ENCODE data around the gene ZNF281. TPM values are rescaled to one million over a fixed set of nuclear protein-coding genes. Genes with fewer than 3 reads are reported as not detected.

The ZNF281 gene
- total RNA-seq, 1 experiment from 2014 or later = 23.3 TPM

DNA sequence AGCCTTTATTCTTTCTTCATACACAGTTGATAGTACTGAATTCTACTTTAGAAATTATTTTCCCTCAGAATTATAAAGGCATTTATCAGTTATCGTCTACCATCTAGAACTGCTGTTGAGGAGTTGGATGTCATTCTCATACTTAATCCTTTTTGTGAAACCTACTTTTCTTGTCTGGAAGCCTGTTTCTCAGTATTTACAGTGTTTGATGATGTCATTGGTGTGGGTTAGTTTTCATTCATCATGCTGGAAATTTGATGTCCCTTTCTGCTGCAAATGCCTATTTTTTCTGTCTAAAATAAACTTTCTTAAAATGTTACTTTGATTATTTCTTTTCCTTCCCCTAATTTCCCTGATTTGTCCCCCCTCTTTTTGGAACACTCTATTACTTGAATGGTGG lies 22.8 kb upstream of the ZNF281 start:
- Histone ChIP-seq H3K4me2 (ENCODE audit: low read length) (no peak overlapping the region), H3K4me3 (replicated peaks in 1 of 2; ENCODE audit: low read depth in 1 of 2, low read length in 2 of 2) (no peak overlapping the region), H3K9ac (ENCODE audit: low read length) (no peak overlapping the region), H3K27me3 (ENCODE audit: insufficient read depth, low read length) (no peaks in the 10 kb centered on the region), H3K27ac (ENCODE audit: low read depth, low read length) (no peak overlapping the region), H3K9me3 (ENCODE audit: control insufficient read depth in 1 of 2, insufficient read depth in 1 of 2, low read depth in 1 of 2, low read length in 2 of 2) (no peaks in the 10 kb centered on the region), H4K20me1 (ENCODE audit: insufficient read depth) (no peaks in the 10 kb centered on the region), H3K36me3 (ENCODE audit: control insufficient read depth in 1 of 2, insufficient read depth in 2 of 2, low read length in 2 of 2) (no peaks in the 10 kb centered on the region), H3K9me2 (ENCODE audit: insufficient read depth) (no peaks in the 10 kb centered on the region), H2AFZ (ENCODE audit: low read depth, low read length, poor library complexity, severe bottlenecking) (no peak overlapping the region), H3K79me2 (ENCODE audit: insufficient read depth, low read length) (no peaks in the 10 kb centered on the region), H3K4me1 (ENCODE audit: control insufficient read depth in 1 of 2, insufficient read depth in 2 of 2, low read length in 2 of 2) (0 out of 4 replicates have a peak, but pooled peaks cover 0 to 7% of the 10 kb centered on the region in 2 experiments)
- RAD21 ChIA-PET (ENCODE audit: low non-redundant PET in 1 of 2, low total read pairs in 2 of 2, uncharacterized antibody in 2 of 2, unreplicated experiment in 2 of 2) = no interaction called here
- POLR2A ChIA-PET = no interaction called here
- BruUV-seq (replicated peaks) = no TSS peak
- ATAC-seq (no peak), DNase-seq (ENCODE audit: low read depth, low spot score) (no peak)
- TF ChIP-seq SIN3A (IDR thresholded peaks at IDR 0.05; ENCODE audit: low read depth) (no peak), EZH2phosphoT487 (IDR thresholded peaks at IDR 0.05; ENCODE audit: borderline replicate concordance) (no peak), TCF7L2 (IDR thresholded peaks at IDR 0.05; ENCODE audit: borderline replicate concordance, extremely low read depth, insufficient read depth, insufficient read length) (no peak), CBX3 (IDR thresholded peaks at IDR 0.05; ENCODE audit: low read depth) (no peak), SP1 (IDR thresholded peaks at IDR 0.05; ENCODE audit: low read depth) (no peak), YY1 (IDR thresholded peaks at IDR 0.05; ENCODE audit: extremely low read depth, insufficient replicate concordance, low read depth, low read length) (no peak), JUND (IDR thresholded peaks at IDR 0.05) (no peak)
- intact Hi-C loops (cut with micrococcal nuclease) = no loop called here
- CTCF ChIA-PET = no interaction called here

- Histone ChIP-seq H3K9me2 (ENCODE audit: insufficient read depth) (no peaks in the 10 kb centered on the region), H3K27ac (ENCODE audit: low read depth, low read length) (no peak overlapping the region), H2AFZ (ENCODE audit: low read depth, low read length, poor library complexity, severe bottlenecking) (peak overlapping the region; percentile 18), H3K9ac (ENCODE audit: low read length) (no peak overlapping the region), H3K36me3 (ENCODE audit: control insufficient read depth in 1 of 2, insufficient read depth in 2 of 2, low read length in 2 of 2) (no peaks in the 10 kb centered on the region), H3K4me1 (ENCODE audit: control insufficient read depth in 1 of 2, insufficient read depth in 2 of 2, low read length in 2 of 2) (0 out of 4 replicates have a peak, but pooled peaks cover 0 to 7% of the 10 kb centered on the region in 2 experiments), H3K9me3 (ENCODE audit: control insufficient read depth in 1 of 2, insufficient read depth in 1 of 2, low read depth in 1 of 2, low read length in 2 of 2) (no peaks in the 10 kb centered on the region), H3K4me2 (ENCODE audit: low read length) (no peak overlapping the region), H4K20me1 (ENCODE audit: insufficient read depth) (no peaks in the 10 kb centered on the region), H3K27me3 (ENCODE audit: insufficient read depth, low read length) (no peaks in the 10 kb centered on the region), H3K79me2 (ENCODE audit: insufficient read depth, low read length) (no peaks in the 10 kb centered on the region), H3K4me3 (replicated peaks in 1 of 2; ENCODE audit: low read depth in 1 of 2, low read length in 2 of 2) (no peak overlapping the region)
- no TSS peak for BruUV-seq (replicated peaks)
- intact Hi-C loops (cut with micrococcal nuclease) = no loop called here
- CTCF ChIA-PET = no interaction called here
- POLR2A ChIA-PET = interaction anchor here (2.2 kb wide), 1 partner anchor 13 kb away, joined by 10 read pairs; no protein-coding TSS in a partner anchor
- TF ChIP-seq, protein P1, sequence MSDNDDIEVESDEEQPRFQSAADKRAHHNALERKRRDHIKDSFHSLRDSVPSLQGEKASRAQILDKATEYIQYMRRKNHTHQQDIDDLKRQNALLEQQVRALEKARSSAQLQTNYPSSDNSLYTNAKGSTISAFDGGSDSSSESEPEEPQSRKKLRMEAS (IDR thresholded peaks at IDR 0.05) = no peak
- TF ChIP-seq CBX3 (IDR thresholded peaks at IDR 0.05; ENCODE audit: low read depth) (no peak), SP1 (IDR thresholded peaks at IDR 0.05; ENCODE audit: low read depth) (no peak), FOSL1 (IDR thresholded peaks at IDR 0.05; ENCODE audit: low read depth) (no peak), ZNF274 (IDR thresholded peaks at IDR 0.05; ENCODE audit: low read depth, low read length) (no peak), EZH2phosphoT487 (IDR thresholded peaks at IDR 0.05; ENCODE audit: borderline replicate concordance) (no peak), REST (IDR thresholded peaks at IDR 0.05; ENCODE audit: low read depth) (no peak), POLR2AphosphoS5 (IDR thresholded peaks at IDR 0.05; ENCODE audit: low read depth, low read length) (no peak), SRF (IDR thresholded peaks at IDR 0.05; ENCODE audit: low read depth) (no peak), YY1 (IDR thresholded peaks at IDR 0.05; ENCODE audit: extremely low read depth, insufficient replicate concordance, low read depth, low read length) (no peak)
- TF ChIP-seq, protein P2, sequence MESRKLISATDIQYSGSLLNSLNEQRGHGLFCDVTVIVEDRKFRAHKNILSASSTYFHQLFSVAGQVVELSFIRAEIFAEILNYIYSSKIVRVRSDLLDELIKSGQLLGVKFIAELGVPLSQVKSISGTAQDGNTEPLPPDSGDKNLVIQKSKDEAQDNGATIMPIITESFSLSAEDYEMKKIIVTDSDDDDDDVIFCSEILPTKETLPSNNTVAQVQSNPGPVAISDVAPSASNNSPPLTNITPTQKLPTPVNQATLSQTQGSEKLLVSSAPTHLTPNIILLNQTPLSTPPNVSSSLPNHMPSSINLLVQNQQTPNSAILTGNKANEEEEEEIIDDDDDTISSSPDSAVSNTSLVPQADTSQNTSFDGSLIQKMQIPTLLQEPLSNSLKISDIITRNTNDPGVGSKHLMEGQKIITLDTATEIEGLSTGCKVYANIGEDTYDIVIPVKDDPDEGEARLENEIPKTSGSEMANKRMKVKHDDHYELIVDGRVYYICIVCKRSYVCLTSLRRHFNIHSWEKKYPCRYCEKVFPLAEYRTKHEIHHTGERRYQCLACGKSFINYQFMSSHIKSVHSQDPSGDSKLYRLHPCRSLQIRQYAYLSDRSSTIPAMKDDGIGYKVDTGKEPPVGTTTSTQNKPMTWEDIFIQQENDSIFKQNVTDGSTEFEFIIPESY (IDR thresholded peaks at IDR 0.05; ENCODE audit: extremely low read depth, insufficient replicate concordance, low read length) = no peak
- RAD21 ChIA-PET (ENCODE audit: low non-redundant PET in 1 of 2, low total read pairs in 2 of 2, uncharacterized antibody in 2 of 2, unreplicated experiment in 2 of 2) = no interaction called here
- ATAC-seq = no peak
- DNase-seq (ENCODE audit: low read depth, low spot score) = no peak
Observed at GRCh38 chr1:200429221-200429751, 19.4 kb upstream of the ZNF281 start.

All from HCT116 (cell line).